Mucosa of rectum (tissue), 2 donors: ENCODE measurements around the gene SPTBN4.
"Not testable (repeated sequence)": the region's sequence is repeated elsewhere in the genome, so short reads cannot be mapped to it uniquely, and the experiment has no call there.

Experiments used
- H3K27ac ChIP-seq, 2 donors: one replicate each; pipeline ENCODE4 v1.7.0; 2013; ENCODE audit warnings: inconsistent platforms in 2 of 2, low read depth in 2 of 2, low read length in 2 of 2
- H3K27me3 ChIP-seq, 2 donors: one replicate each; pipeline ENCODE4 v1.7.0; 2013; ENCODE audit warnings: low read length in 2 of 2; ENCODE audit not compliant: control insufficient read depth in 2 of 2, insufficient read depth in 2 of 2
- H3K36me3 ChIP-seq, 2 donors: one replicate each; pipeline ENCODE4 v1.7.0; 2013; ENCODE audit warnings: low read length in 2 of 2; ENCODE audit not compliant: control insufficient read depth in 2 of 2, insufficient read depth in 2 of 2
- H3K4me1 ChIP-seq, 2 donors: one replicate each; pipeline ENCODE4 v1.7.0; 2013; ENCODE audit warnings: low read length in 2 of 2, mild to moderate bottlenecking in 1 of 2; ENCODE audit not compliant: control insufficient read depth in 2 of 2, insufficient read depth in 2 of 2
- H3K4me3 ChIP-seq, 2 donors: one replicate each; pipeline ENCODE4 v1.7.0; 2013; ENCODE audit warnings: low read length in 2 of 2
- H3K9ac ChIP-seq, 2 donors: one replicate each; pipeline ENCODE4 v1.7.0; 2013; ENCODE audit warnings: low read length in 2 of 2, low read depth in 1 of 2, mild to moderate bottlenecking in 1 of 2
- H3K9me3 ChIP-seq, 2 donors: one replicate each; pipeline ENCODE4 v1.7.0; 2013; ENCODE audit warnings: low read length in 2 of 2; ENCODE audit not compliant: control insufficient read depth in 2 of 2
- donor health status: healthy.
- donor health status: Normal muscosa, but diverticular disease.

Gene SPTBN4

DNA sequence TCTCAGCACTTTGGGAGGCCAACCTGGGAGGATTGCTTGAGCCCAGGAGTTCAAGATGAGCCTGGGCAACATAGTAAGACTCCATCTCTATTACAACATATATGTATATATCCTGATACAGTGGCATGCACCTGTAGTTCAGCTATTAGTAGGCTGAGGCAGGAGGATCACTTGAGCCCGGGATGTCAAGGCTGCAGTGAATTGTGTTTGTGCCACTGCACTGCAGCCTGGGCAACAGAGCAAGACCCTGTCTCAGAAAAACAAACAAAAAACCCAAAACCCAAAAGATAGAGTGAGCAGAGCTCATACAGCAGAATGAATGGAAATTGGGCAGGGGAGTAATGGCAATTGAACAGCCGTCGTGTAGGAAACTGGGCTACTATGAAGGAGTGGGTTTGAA is 92.6 kb downstream of the SPTBN4 start:
- Histone ChIP-seq H3K4me3 (no peak overlapping the region), H3K27me3 (peaks cover 6 to 8% of the 10 kb centered on the region in 2 donors), H3K27ac (no peak overlapping the region), H3K4me1 (no peaks in the 10 kb centered on the region), H3K9me3 (no peaks in the 10 kb centered on the region), H3K36me3 (no peaks in the 10 kb centered on the region), H3K9ac (no peak overlapping the region)

DNA sequence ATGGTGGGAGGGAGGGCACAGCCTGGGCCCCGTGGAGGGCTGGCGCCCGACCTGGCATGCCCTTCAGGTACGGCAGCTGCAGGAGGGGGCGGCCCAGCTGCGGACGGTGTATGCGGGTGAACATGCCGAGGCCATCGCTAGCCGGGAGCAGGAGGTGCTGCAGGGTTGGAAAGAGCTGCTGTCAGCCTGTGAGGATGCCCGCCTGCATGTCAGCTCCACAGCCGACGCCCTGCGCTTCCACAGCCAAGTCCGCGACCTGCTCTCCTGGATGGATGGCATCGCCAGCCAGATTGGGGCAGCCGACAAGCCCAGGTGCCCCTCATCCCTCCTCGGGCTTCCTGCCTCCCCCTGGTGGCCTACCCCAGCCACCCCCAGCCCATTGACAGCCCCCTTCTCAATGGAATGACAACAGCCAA is 93.3 kb downstream of the SPTBN4 start:
- Histone ChIP-seq H3K4me1 (no peaks in the 10 kb centered on the region), H3K36me3 (no peaks in the 10 kb centered on the region), H3K9ac (no peak overlapping the region), H3K4me3 (no peak overlapping the region), H3K9me3 (no peaks in the 10 kb centered on the region), H3K27me3 (peaks cover under 1 to 3% of the 10 kb centered on the region in 2 donors), H3K27ac (no peak overlapping the region)

DNA sequence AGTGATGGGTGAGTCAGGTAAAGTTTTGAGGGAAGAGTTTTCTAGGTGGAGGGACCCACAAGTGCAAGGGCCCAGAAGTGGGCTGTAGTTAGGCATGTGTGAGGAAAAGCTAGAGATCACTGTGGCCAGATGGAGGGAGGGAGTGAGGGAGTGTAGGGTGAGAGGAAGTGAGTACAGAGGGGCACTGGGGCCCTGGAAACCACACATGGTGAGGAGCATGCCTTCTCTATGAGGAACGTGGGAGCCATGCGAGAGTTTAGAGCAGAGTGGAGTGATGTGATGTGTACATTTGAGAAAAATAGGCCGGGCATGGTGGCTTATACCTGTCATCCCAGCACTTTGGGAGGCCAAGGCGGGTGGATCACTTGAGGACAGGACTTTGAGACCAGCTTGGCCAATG is 95.1 kb downstream of the SPTBN4 start:
- H3K27me3 ChIP-seq, result peaks cover 10 to 13% of the 10 kb centered on the region in 2 donors
- no peak overlapping the region for H3K27ac ChIP-seq
- H3K9me3 ChIP-seq, result no peaks in the 10 kb centered on the region
- H3K4me3 ChIP-seq, result no peak overlapping the region
- H3K36me3 ChIP-seq, result no peaks in the 10 kb centered on the region
- H3K4me1 ChIP-seq, result no peaks in the 10 kb centered on the region
- H3K9ac ChIP-seq, result no peak overlapping the region

DNA sequence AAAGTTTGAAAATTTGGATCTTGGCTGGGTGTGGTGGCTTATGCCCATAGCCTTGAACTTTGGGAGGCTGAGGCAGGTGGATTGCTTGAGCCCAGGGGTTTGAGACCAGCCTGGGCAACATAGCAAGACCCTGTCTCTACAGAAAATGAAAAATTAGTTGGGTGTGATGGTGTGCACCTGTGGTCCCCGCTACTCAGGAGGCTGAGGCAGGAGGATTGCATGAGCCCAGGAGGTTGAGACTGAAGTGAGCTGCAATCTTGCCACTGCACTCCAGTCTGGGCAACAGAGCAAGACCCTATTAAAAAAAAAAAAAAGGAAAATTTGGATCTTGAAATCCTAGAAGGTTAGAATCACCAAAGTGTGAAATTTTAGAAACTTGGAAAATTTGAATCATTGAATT is 97.7 kb downstream of the SPTBN4 start:
- H3K4me1 ChIP-seq, H3K4me3 ChIP-seq, H3K36me3 ChIP-seq, H3K9me3 ChIP-seq, H3K27ac ChIP-seq, H3K9ac ChIP-seq: not testable (repeated sequence)
- peaks cover 24 to 27% of the 10 kb centered on the region in 2 donors for H3K27me3 ChIP-seq

DNA sequence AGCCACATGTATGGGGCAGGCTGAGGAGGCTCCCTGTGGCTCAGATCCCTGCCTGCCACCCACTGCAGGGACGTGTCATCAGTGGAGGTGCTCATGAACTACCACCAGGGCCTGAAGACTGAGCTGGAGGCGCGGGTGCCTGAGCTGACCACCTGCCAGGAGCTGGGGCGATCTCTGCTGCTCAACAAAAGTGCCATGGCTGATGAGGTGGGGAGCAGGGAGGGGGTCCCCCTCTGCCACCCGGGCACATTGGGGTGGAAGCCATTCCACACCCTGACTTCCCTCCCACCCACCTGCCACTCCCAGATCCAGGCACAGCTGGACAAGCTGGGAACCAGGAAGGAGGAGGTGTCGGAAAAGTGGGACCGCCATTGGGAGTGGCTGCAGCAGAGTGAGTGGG is 98.6 kb downstream of the SPTBN4 start:
- peaks cover 0 to 4% of the 10 kb centered on the region in 2 donors for H3K4me1 ChIP-seq
- no peak overlapping the region for H3K27ac ChIP-seq
- no peak overlapping the region for H3K4me3 ChIP-seq
- no peaks in the 10 kb centered on the region for H3K9me3 ChIP-seq
- no peaks in the 10 kb centered on the region for H3K36me3 ChIP-seq
- H3K9ac ChIP-seq, result no peak overlapping the region
- peaks cover 24% of the 10 kb centered on the region in 2 donors for H3K27me3 ChIP-seq

DNA sequence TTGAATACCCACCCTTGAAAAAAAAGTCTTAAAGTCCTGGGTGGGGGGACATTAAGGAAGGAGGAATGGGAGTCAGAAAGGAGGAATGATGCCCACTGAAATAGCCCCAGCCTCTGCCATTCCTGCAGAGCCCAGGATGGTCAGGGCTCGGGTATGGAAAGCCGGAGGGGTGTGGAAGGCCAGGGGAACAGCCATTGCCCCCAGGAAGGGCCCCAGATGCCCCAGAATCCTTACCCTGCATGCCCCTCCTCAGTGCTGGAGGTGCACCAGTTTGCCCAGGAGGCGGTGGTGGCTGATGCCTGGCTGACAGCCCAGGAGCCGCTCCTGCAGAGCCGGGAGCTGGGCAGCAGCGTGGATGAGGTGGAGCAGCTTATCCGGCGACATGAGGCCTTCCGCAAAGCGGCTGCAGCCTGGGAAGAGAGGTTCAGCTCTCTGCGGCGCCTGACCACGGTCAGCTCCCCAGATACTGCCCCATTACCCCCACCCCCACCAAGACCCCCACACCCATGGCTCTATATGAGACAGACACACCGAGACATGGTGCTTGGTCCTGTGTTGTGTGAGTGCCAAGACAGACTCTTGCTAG is 99.2 kb downstream of the SPTBN4 start:
- H3K27ac ChIP-seq, result no peak overlapping the region
- H3K9me3 ChIP-seq, result no peaks in the 10 kb centered on the region
- H3K27me3 ChIP-seq, result peaks cover 24% of the 10 kb centered on the region in 2 donors
- no peak overlapping the region for H3K4me3 ChIP-seq
- H3K36me3 ChIP-seq, result no peaks in the 10 kb centered on the region
- peaks cover 0 to 4% of the 10 kb centered on the region in 2 donors for H3K4me1 ChIP-seq
- H3K9ac ChIP-seq, result no peak overlapping the region

DNA sequence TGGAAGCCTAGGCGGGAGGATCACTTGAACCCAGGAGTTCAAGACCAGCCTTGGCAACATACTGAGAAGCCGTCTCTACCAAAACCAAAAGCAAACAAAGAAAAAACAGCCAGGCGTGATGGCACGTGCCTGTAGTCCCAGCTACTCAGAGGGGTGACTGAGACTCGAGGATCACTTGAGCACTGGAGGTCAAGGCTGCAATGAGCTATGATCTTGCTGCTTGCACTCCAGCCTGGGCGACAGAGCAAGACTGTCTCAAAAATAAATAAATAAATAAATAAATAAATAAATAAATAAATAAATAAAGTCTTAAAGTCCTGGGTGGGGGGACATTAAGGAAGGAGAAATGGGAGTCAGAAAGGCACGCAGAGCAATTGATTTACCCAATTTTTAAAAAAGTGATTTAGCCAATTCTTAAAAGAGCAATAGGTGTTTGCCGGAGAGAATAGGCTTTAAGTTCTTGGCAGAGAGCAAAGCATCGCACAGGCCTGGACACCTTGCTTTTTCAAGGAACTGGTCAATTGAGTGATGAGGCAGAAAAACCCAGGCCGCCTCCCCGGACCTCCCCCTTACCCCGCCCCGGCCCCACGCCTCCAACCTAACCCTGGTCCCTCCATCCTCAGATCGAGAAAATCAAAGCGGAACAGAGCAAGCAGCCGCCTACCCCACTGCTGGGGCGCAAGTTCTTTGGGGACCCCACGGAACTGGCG is 100.4 kb downstream of the SPTBN4 start:
- Histone ChIP-seq H3K4me1 (peaks cover 0 to 4% of the 10 kb centered on the region in 2 donors), H3K27ac (no peak overlapping the region), H3K4me3 (no peak overlapping the region), H3K27me3 (peaks cover 24% of the 10 kb centered on the region in 2 donors), H3K9me3 (no peaks in the 10 kb centered on the region), H3K36me3 (no peaks in the 10 kb centered on the region), H3K9ac (no peak overlapping the region)

DNA sequence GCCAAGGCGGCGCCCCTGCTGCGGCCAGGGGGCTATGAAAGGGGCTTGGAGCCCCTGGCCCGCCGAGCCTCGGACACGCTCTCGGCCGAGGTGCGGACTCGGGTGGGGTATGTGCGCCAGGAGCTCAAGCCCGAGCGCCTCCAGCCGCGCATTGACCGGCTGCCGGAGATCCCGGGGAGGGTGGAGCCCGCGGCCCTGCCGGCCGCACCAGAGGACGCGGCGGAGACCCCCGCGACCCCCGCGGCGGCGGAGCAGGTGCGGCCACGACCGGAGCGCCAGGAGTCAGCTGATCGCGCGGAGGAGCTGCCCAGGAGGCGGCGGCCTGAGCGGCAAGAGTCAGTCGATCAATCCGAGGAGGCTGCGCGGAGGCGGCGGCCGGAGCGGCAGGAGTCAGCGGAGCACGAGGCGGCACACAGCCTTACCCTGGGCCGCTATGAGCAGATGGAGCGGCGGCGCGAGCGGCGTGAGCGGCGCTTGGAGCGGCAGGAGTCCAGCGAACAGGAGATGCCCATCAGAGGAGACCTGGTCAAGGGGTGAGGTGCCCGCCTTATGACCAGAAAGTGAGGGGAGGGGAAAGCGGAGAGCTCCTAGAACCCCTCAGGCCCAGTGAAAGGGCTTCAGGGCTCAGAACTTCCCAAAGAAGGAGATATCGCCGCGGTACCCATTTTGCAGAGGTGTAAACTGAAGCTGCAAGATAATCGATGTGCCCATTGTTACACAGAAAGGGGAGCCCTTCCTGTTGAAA is 101.1 kb downstream of the SPTBN4 start:
- Histone ChIP-seq H3K9me3 (no peaks in the 10 kb centered on the region), H3K36me3 (no peaks in the 10 kb centered on the region), H3K9ac (no peak overlapping the region), H3K27me3 (peaks cover 24% of the 10 kb centered on the region in 2 donors), H3K4me3 (no peak overlapping the region), H3K27ac (no peak overlapping the region), H3K4me1 (peaks cover 0 to 4% of the 10 kb centered on the region in 2 donors)

DNA sequence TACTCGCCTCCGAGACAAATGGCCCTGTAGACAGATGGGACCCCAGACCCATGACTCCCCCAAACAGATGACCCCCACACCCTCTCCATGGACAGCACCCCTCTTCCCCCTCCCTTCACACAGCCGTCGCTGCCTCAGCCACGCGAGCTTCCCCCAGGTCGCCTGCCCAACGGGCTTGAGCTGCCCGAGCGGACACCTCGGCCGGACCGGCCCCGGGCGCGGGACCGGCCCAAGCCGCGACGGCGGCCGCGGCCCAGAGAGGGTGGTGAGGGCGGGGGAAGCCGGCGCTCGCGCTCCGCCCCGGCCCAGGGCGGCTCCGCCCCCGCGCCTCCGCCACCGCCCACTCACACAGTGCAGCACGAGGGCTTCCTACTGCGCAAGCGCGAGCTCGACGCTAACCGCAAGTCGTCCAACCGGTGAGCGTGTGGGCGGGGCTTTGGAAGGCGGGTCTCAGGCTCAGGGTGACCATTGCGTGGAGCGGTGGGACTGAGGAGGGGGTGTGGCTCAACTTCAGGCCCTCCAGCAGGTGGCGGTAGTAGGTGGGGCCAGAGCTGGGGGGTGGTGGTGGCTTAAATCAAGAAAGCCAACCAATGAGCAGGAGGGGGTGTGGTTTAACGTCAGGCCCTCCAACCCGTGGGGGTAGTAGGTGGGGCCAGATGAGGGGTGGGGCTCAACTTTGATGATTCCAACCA is 103.7 kb downstream of the SPTBN4 start:
- Histone ChIP-seq H3K9ac (peak overlapping the region; percentile 59 to 68), H3K9me3 (no peaks in the 10 kb centered on the region), H3K27ac (peak overlapping the region in 1 of 2 donors; percentile 18), H3K36me3 (no peaks in the 10 kb centered on the region), H3K4me1 (peaks cover 0 to 4% of the 10 kb centered on the region in 2 donors), H3K4me3 (peak overlapping the region; percentile 47 to 69), H3K27me3 (peaks cover 19 to 21% of the 10 kb centered on the region in 2 donors)

DNA sequence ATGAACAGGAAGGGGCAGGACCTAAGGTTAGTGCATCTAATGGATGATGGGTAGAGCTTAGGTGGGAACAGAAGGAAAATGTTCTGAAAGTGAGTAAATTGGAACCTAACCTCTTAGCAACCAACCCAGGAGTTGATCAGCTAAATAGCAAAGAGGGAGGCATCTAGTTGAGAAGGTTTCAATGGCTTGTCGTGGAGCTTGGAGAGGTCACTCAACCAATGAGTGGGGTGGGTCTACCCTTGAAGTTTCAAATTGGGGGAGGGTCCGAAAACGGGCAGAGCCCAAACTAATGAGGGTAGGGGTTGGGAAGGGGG is 104.2 kb downstream of the SPTBN4 start:
- H3K9ac ChIP-seq, result no peak overlapping the region
- H3K4me1 ChIP-seq, result peaks cover 0 to 4% of the 10 kb centered on the region in 2 donors
- peaks cover 14 to 16% of the 10 kb centered on the region in 2 donors for H3K27me3 ChIP-seq
- H3K27ac ChIP-seq, result peak overlapping the region in 1 of 2 donors; percentile 18
- H3K4me3 ChIP-seq, result peak overlapping the region in 1 of 2 donors; percentile 69
- H3K9me3 ChIP-seq, result no peaks in the 10 kb centered on the region
- no peaks in the 10 kb centered on the region for H3K36me3 ChIP-seq
